Anterior cingulate cortex (tissue), 58 donors: ENCODE data around the gene IGDCC3.

Experiments used
- DNase-seq, 58 donors: peaks; one replicate each; lab custom pipeline; 2025; lab: John Stamatoyannopoulos, UW

The IGDCC3 gene

DNA sequence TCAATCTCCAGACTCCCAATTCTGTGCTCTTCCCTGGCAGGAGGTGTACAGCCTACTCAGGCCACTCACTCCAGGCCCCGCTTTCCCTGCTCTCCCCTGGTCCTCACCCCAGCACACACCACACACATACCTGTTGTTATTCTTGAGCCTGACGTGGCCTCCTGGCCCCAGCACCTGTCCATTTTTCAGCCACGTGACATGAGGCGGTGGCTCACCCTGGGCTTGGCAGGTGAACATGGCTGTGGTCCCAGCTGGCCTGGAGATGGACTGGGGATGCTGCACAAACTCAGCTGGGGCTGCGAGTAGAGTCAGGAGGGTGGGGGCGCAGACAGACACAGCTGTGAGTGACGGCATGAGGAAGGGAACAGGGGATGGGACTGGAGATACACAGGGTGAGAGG, 46.0 kb downstream of the IGDCC3 start:
- DNase-seq = no peak

DNA sequence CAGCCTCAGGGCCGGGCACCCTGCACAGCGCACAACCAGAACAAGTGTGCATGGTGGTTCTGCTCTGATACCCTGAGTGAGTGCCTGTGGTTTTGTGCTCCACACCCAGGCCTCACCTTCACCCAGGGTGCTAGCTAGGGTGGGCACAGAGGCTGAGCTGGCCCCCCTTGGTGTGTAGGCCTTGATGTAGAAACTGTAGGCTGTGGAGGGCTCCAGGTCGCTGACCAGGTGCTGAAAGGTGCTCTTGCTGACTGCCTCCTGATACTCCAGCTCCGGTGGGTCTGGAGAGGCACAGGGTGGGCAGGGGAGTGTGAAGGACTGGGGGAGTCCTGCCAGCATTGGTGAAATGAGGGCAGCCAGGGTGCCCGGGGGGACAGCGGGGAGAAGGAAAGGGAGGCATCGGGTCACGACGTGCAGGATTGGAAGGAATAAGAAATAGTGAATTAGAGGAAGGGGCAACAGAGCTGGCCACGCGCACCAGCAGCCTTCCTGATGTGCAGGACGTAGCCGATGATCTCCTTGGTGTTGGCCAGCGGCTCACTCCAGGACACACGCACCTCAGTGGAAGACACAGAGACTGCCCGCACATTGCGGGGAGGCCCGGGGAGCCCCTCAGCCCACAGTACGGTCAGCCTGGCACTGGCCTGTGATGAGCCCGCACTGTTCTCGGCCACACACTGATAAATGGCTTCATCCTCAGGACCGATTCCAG, 46.7 kb downstream of the IGDCC3 start:
- no peak for DNase-seq

GRCh38 chr15:65329984-65330735, 47.6 kb downstream of the IGDCC3 start:
- DNase-seq = no peak

DNA sequence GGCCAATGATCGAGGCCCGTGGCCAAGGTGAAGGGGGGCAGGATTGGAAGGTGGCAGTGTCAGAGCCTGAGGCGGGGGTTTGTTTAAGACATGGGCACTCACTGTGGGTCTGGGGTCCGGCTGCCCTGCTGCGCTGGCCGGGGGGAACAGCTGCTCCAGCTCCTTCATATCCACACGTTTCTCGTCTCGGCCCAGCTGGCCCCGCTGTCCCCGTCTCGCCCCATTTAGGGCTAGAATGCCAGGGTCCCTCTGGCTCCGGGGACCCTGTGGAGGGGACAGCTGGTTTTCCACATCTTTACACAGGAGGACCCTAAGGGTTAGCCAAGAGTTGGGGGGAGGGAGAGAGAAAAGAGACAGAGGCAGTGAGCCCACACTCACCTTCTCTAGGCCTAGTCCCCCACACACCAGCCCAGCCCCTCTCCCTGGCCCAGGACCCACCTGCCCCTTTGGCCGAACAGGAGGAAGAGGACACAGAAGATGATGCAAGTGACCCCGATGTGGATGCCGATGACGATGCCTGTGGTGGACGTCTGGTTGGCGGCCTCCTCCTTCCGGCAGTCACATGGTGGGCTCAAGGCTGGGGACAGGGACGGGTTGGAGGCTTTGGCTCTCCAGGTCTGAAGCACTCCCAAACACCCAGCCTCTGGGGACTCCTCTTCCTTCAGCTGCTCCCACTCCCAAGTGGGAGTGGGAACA, 48.4 kb downstream of the IGDCC3 start:
- DNase-seq = no peak

DNA sequence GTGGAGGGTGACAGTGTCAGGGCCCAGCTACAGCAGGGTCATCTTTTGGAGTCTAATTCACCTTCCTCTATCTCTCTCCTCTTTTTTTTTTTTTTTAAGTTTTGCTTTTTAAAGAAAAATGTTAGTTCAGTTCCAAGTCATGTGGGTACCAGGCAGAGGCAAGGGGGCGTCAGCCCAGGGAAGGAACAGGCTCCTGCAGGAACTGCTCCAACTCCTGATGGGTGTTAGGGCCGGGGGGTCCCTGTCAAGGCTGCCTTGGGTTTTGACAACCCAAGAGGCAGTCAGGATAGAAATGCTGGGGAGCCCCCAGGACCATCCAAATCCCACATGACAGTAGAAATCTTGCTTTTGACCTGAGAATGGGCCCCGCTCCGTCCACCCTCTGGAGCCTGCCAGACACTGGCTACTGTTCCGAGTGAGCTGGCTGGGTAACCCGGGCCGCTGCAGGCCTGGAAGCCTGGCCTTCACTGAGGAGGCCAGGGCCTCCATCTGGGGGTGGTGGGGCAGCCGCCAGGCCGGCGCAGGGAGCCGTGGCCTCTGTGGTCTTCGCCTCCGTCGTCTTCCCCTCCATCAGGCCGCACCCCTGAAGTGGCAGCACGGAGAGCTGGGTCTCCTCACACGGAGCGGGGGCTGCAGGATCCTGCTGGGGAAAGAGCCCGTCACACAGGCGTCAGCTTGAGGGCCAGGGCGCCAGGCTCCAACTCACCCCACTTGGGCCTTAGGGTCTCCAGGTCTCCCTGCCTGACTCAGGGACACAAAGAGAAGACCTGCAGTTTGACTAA, 49.1 kb downstream of the IGDCC3 start:
- no peak for DNase-seq

GRCh38 chr15:65327651-65328393, 50.0 kb downstream of the IGDCC3 start:
- no peak for DNase-seq

GRCh38 chr15:65326818-65327217, 51.0 kb downstream of the IGDCC3 start:
- DNase-seq = no peak

- peak in 49 of 58 donors; percentile 10 to 73 (median 46) for DNase-seq
These were observed 51.7 kb downstream of the IGDCC3 start for GRCh38 chr15:65326117-65326526.

DNA sequence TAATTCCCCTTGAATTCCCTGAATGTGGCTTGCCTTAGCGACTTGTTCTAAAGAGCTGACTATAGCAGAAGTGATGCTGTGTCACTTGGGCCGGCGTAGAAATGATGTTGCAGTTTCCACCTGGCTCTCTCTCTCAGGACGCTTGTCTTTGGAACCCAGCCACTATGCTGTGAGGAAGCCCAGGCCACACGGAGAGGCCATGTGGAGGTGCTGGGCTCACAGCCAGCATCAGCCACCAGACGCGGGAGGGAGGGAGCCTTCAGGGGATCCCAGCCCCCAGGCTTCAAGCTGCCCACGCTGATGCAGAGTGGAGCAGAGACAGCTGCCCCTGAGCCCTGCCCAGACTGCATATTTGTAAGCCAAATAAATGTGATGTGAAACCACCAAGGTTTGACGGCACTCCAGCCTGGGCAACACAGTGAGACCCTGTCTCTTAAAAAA, 54.7 kb downstream of the IGDCC3 start:
- DNase-seq = peak in 37 of 58 donors; percentile 3 to 61 (median 26)

DNA sequence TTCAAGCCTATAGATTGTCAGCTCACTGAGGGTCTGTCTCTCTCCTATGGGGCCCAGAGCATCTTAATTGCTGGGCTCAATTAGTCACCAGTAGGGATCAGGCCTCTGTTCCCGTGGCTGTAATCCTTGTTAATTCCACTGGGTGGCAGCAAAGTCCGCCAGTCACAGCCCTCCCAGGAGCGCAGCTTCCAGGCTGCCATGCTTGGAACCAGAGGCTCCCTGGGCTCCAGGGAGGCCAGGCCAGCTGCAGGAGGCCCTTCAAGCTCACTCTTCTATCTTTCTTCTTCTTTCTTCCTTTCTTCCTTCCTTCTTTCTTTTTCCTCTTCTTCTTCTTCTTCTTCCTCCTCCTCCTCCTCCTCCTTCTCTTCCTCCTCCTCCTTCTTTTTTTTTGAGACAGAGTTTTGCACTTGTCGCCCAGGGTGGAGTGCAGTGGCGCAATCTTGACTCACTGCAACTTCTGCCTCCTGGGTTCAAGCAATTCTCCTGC, 58.9 kb downstream of the IGDCC3 start:
- DNase-seq = peak in 56 of 58 donors; percentile 4 to 89 (median 70)

- peak in 30 of 58 donors; percentile 5 to 75 (median 32) for DNase-seq
These were observed 65.3 kb downstream of the IGDCC3 start for GRCh38 chr15:65312400-65312916.

DNA sequence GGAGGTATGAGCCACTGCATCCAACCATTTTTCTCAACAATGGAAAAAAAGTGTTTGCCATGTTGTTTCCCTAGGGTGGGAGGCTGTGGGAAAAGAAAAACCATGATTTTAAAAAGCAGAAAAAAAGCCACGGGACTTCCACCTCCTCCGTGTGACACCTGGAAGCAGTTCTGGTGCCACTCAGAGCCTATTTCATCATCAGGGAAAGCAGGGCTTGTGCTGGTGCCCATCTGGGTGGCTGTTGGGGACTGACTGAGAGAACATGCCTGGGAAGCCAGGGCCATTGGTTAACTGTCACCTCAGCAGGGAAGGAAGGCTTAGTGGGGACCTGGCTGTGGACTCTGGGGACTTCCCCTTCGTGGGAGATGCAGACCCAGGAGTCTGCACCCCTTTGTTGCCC, 66.0 kb downstream of the IGDCC3 start:
- no peak for DNase-seq

GRCh38 chr15:65310431-65311137, 67.2 kb downstream of the IGDCC3 start:
- no peak for DNase-seq

GRCh38 chr15:65309882-65310418, 67.9 kb downstream of the IGDCC3 start:
- no peak for DNase-seq

DNA sequence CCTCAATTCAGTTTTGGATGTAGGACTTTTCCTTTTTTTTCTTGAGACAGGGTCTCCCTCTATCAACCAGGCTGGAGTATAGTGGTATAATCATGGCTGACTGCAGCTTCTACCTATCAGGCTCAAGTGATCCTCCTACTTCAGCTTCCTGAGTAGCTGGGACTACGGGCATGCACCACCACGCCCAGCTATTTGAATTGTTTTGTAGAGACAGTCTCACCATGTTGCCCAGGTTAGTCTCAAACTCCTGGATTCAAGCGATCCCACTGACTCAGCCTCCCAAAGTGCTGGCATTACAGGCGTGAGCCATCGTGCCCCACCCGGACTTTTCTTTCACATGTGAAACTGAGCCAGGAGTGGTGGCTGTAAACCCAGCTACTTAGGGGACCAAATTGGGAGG, 69.8 kb downstream of the IGDCC3 start:
- no peak for DNase-seq

DNA sequence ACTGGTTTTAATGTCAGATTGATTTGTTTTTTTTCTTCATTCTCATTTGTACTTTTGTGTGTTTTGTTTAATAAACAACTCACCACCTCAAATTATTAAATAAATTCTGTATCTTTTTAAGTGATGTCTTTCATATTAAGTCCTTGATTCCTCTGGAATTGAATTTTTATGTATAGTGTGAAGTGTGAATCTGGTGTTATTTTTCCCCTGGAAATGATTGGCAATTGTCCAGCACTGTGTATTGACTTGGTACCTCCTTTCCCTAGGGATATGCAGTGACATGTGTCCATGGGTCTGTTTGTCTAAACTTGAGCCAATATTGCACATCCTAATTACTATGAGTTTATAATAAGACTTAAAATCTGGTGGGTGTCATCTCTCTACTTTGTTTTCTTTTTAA, 71.3 kb downstream of the IGDCC3 start:
- no peak for DNase-seq

DNA sequence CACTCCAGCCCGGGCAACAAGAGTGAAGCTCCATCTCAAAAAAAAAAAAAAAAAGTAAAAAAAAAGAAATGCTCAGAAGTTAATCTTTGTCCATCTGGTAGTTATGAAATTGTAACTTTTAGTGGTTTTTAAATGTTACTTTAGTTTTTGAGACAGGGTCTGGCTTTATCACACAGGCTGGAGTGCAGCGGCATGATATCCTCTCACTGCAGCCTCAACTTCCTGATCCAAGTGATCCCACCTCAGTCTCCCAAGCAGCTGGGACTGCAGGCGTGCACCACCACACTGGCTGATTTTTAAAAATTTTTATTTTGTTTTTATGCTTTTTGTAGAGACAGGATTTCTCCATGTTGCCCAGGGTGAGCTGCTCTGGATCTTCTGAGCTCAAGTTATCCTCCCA, 72.0 kb downstream of the IGDCC3 start:
- DNase-seq = no peak

GRCh38 chr15:65305150-65305758, 72.5 kb downstream of the IGDCC3 start:
- DNase-seq = peak in 2 of 58 donors; percentile 18 to 29
